H9 (cell line): ENCODE results near the gene ZNF860. TPM values are rescaled to one million over a fixed set of nuclear protein-coding genes. Genes with fewer than 3 reads are reported as not detected.

ENCODE experiments used
- DNase-seq: peaks from one replicate; pipeline ENCODE4 v3.0.0-alpha.2; 2017
- H2AFZ ChIP-seq: one replicate; pipeline ENCODE4 v1.6.1; 2013; ENCODE audit warnings: mild to moderate bottlenecking, low read length, control low read depth, moderate library complexity
- H2AK5ac ChIP-seq: 2 replicates; pipeline ENCODE4 v1.6.1; 2013; ENCODE audit warnings: low read length, control low read depth, mixed read lengths; ENCODE audit not compliant: insufficient read length
- H2BK120ac ChIP-seq: one replicate; pipeline ENCODE4 v1.6.1; 2013; ENCODE audit warnings: low read depth, mild to moderate bottlenecking, low read length, control low read depth, inconsistent platforms; ENCODE audit not compliant: poor library complexity, severe bottlenecking
- H2BK12ac ChIP-seq: 2 replicates; pipeline ENCODE4 v1.6.1; 2013; ENCODE audit warnings: low read length, control low read depth, mixed read lengths, low read depth; ENCODE audit not compliant: insufficient read length
- H2BK15ac ChIP-seq: 2 replicates; pipeline ENCODE4 v1.6.1; 2013; ENCODE audit warnings: low read depth, low read length, control low read depth
- H2BK20ac ChIP-seq: one replicate; pipeline ENCODE4 v1.6.1; 2013; ENCODE audit warnings: low read depth, mild to moderate bottlenecking, low read length, control low read depth, inconsistent platforms; ENCODE audit not compliant: poor library complexity, severe bottlenecking
- H2BK5ac ChIP-seq: 2 replicates; pipeline ENCODE4 v1.6.1; 2013; ENCODE audit warnings: low read length, control low read depth, mixed read lengths; ENCODE audit not compliant: insufficient read length
- H3K14ac ChIP-seq: 2 replicates; pipeline ENCODE4 v1.6.1; 2013; ENCODE audit warnings: low read length, control low read depth; ENCODE audit not compliant: insufficient read depth
- H3K18ac ChIP-seq: 2 replicates; pipeline ENCODE4 v1.6.1; 2013; ENCODE audit warnings: low read depth, mild to moderate bottlenecking, mixed read lengths, low read length, control low read depth; ENCODE audit not compliant: insufficient read length
- H3K23ac ChIP-seq: 2 replicates; pipeline ENCODE4 v1.6.1; 2013; ENCODE audit warnings: low read length, control low read depth, mixed read lengths, low read depth; ENCODE audit not compliant: insufficient read length
- H3K23me2 ChIP-seq: 2 replicates; pipeline ENCODE4 v1.6.1; 2013; ENCODE audit warnings: low read depth, mild to moderate bottlenecking, mixed read lengths, low read length, control low read depth; ENCODE audit not compliant: insufficient read length, poor library complexity, severe bottlenecking
- H3K27ac ChIP-seq: 2 replicates; pipeline ENCODE4 v1.5.1; 2013; ENCODE audit warnings: low read length, control low read depth, mixed read lengths, low read depth; ENCODE audit not compliant: insufficient read length
- H3K27me3 ChIP-seq: 2 replicates; pipeline ENCODE4 v1.6.1; 2013; ENCODE audit warnings: low read length, control low read depth, inconsistent platforms; ENCODE audit not compliant: insufficient read depth
- H3K4ac ChIP-seq: 2 replicates; pipeline ENCODE4 v1.6.1; 2013; ENCODE audit warnings: low read depth, mild to moderate bottlenecking, control low read depth, inconsistent platforms, low read length, moderate library complexity
- H3K4me1 ChIP-seq: 2 replicates; pipeline ENCODE4 v1.6.1; 2013; ENCODE audit warnings: low read length, control low read depth, inconsistent platforms; ENCODE audit not compliant: insufficient read depth
- H3K4me2 ChIP-seq: 2 replicates; pipeline ENCODE4 v1.6.1; 2013; ENCODE audit warnings: low read length, control low read depth, mixed read lengths; ENCODE audit not compliant: insufficient read length, insufficient read depth
- H3K56ac ChIP-seq: 2 replicates; pipeline ENCODE4 v1.6.1; 2013; ENCODE audit warnings: low read depth, mild to moderate bottlenecking, mixed read lengths, low read length, control low read depth; ENCODE audit not compliant: insufficient read length
- H3K79me1 ChIP-seq: 2 replicates; pipeline ENCODE4 v1.6.1; 2013; ENCODE audit warnings: low read depth, mild to moderate bottlenecking, moderate library complexity, low read length, control low read depth, inconsistent platforms; ENCODE audit not compliant: insufficient read depth, poor library complexity, severe bottlenecking
- H3K79me2 ChIP-seq: 2 replicates; pipeline ENCODE4 v1.6.1; 2013; ENCODE audit warnings: low read length, control low read depth, inconsistent platforms; ENCODE audit not compliant: insufficient read depth
- H3K9ac ChIP-seq: 2 replicates; pipeline ENCODE4 v1.6.1; 2013; ENCODE audit warnings: low read length, control low read depth, mixed read lengths; ENCODE audit not compliant: insufficient read length; ENCODE audit errors: extremely low read depth
- H3K9me3 ChIP-seq: one replicate; pipeline ENCODE4 v1.6.1; 2013; ENCODE audit warnings: low read depth, low read length, inconsistent platforms; ENCODE audit not compliant: control insufficient read depth
- H3T11ph ChIP-seq: one replicate; pipeline ENCODE4 v1.6.1; 2013; ENCODE audit warnings: mild to moderate bottlenecking, low read length, control low read depth, inconsistent platforms
- H4K20me1 ChIP-seq: one replicate; pipeline ENCODE4 v1.6.1; 2013; ENCODE audit not compliant: control insufficient read depth, insufficient read length, insufficient read depth
- H4K5ac ChIP-seq: 2 replicates; pipeline ENCODE4 v1.6.1; 2013; ENCODE audit warnings: low read depth, mild to moderate bottlenecking, mixed read lengths, low read length, control low read depth; ENCODE audit not compliant: insufficient read length
- H4K8ac ChIP-seq: replicated peaks from 2 replicates; pipeline ENCODE4 v1.6.1; 2013; ENCODE audit warnings: low read length, control low read depth, mixed read lengths, low read depth; ENCODE audit not compliant: insufficient read length
- H4K91ac ChIP-seq: 2 replicates; pipeline ENCODE4 v1.6.1; 2013; ENCODE audit warnings: low read depth, mild to moderate bottlenecking, moderate library complexity, mixed read lengths, low read length, control low read depth; ENCODE audit not compliant: insufficient read length
- H3K27ac Mint-ChIP-seq, 3 experiments: 2 replicates in 2 of 3; 3 replicates in 1 of 3; pipeline ENCODE4 v1.8.0; 2020 to 2021; ENCODE audit warnings: mixed read lengths in 3 of 3, mild to moderate bottlenecking in 1 of 3, moderate library complexity in 1 of 3
- H3K27me3 Mint-ChIP-seq: 2 replicates; pipeline ENCODE4 v1.8.0; 2021; ENCODE audit warnings: low read depth, mild to moderate bottlenecking, moderate library complexity, mixed read lengths
- H3K36me3 Mint-ChIP-seq, 3 experiments: 2 replicates in 2 of 3; 3 replicates in 1 of 3; pipeline ENCODE4 v1.8.0; 2020 to 2021; ENCODE audit warnings: low read depth in 3 of 3, mixed read lengths in 3 of 3; ENCODE audit not compliant: insufficient read depth in 1 of 3
- H3K4me1 Mint-ChIP-seq, 2 experiments: 2 replicates each; pipeline ENCODE4 v1.8.0; 2020; ENCODE audit warnings: mixed read lengths in 2 of 2
- H3K4me3 Mint-ChIP-seq, 2 experiments: 2 replicates in 1 of 2; 3 replicates in 1 of 2; pipeline ENCODE4 v1.8.0; 2020 to 2021; ENCODE audit warnings: mild to moderate bottlenecking in 2 of 2, mixed read lengths in 2 of 2, moderate library complexity in 1 of 2
- H3K9me3 Mint-ChIP-seq, 2 experiments: 2 replicates in 1 of 2; 3 replicates in 1 of 2; pipeline ENCODE4 v1.8.0; 2020; ENCODE audit warnings: mild to moderate bottlenecking in 2 of 2, mixed read lengths in 2 of 2, moderate library complexity in 1 of 2
- CTCF ChIP-seq: fragments of 200-600 bp; sonication (generic); conservative IDR thresholded peaks from 3 replicates; pipeline ENCODE4 v1.8.0; 2021; ENCODE audit warnings: antibody characterized with exemption, mild to moderate bottlenecking
- WGBS: extraction: QIAGEN DNeasy Blood & Tissue Kit; methylation state at CpG from one replicate; pipeline ENCODE4 v1.1.7; 2013; ENCODE audit warnings: missing lambda C conversion rate, low lambda C conversion rate, mixed read lengths; ENCODE audit not compliant: insufficient read length; ENCODE audit errors: extremely low coverage; 5-methylcytosine and 5-hydroxymethylcytosine counted together
- total RNA-seq: library from RNA; stranded (reverse); gene quantifications from 2 replicates; pipeline ENCODE4 v1.2.1, GENCODE V29; 2021

ZNF860 gene
- total RNA-seq, 1 experiment from 2014 or later: 2.6 TPM

GRCh38 chr3:31999907-32000439, 18.4 kb downstream of the ZNF860 start:
- no peak for DNase-seq
- no peaks in the 10 kb centered on the region for H3K79me2 ChIP-seq
- no peak overlapping the region for H3K23ac ChIP-seq
- Mint-ChIP-seq H3K27me3 (no peaks in the 10 kb centered on the region; the same call in 1 of the 2 replicates), H3K4me1 (peaks cover 22 to 23% of the 10 kb centered on the region in 2 experiments), H3K4me3 (no peak overlapping the region), H3K36me3 (peaks cover 0 to 12% (median 1%) of the 10 kb centered on the region in 3 experiments; a peak in 4 of 7 replicates), H3K27ac (no peak overlapping the region), H3K9me3 (peaks cover 9 to 10% of the 10 kb centered on the region in 2 experiments; a peak in 4 of 5 replicates)
- H3K79me1 ChIP-seq: no peaks in the 10 kb centered on the region
- no peak overlapping the region for H3K4me2 ChIP-seq
- H3K18ac ChIP-seq: no peak overlapping the region
- H3K9ac ChIP-seq: no peak overlapping the region
- H2AFZ ChIP-seq: no peak overlapping the region
- no peak overlapping the region for H3T11ph ChIP-seq
- no peaks in the 10 kb centered on the region for H3K9me3 ChIP-seq
- H4K20me1 ChIP-seq: no peaks in the 10 kb centered on the region
- H3K4ac ChIP-seq: no peak overlapping the region
- H2BK5ac ChIP-seq: no peak overlapping the region
- H3K4me1 ChIP-seq: peaks cover 3% of the 10 kb centered on the region; the same call in 1 of the 2 replicates
- no peaks in the 10 kb centered on the region for H3K23me2 ChIP-seq
- no peak overlapping the region for H4K8ac ChIP-seq
- no peak overlapping the region for H2BK20ac ChIP-seq
- H2BK120ac ChIP-seq: no peak overlapping the region
- no peak overlapping the region for H3K14ac ChIP-seq
- H4K5ac ChIP-seq: no peak overlapping the region
- H2BK15ac ChIP-seq: no peak overlapping the region
- no peak overlapping the region for H2BK12ac ChIP-seq
- no CpG with 5 or more reads among the region's 7 CpGs for WGBS
- no peak overlapping the region for H4K91ac ChIP-seq
- no peaks in the 10 kb centered on the region for H3K27me3 ChIP-seq
- TF ChIP-seq CTCF: no peak
- no peak overlapping the region for H3K27ac ChIP-seq
- no peak overlapping the region for H2AK5ac ChIP-seq
- no peak overlapping the region for H3K56ac ChIP-seq
